Endodermal cell (in vitro differentiated cells): ENCODE measurements around the gene RSPH6A. TPM values are rescaled to one million over a fixed set of nuclear protein-coding genes. Genes with fewer than 3 reads are reported as not detected.

Experiments used
- DNase-seq: peaks from one replicate; pipeline ENCODE4 v3.0.0-alpha.2; 2017
- H3K27ac ChIP-seq: 2 replicates; pipeline ENCODE4 v1.5.1; 2013; ENCODE audit warnings: mild to moderate bottlenecking, low read depth, low read length, moderate library complexity
- H3K27me3 ChIP-seq: 2 replicates; pipeline ENCODE4 v1.6.1; 2013; ENCODE audit warnings: mild to moderate bottlenecking, low read length, moderate library complexity; ENCODE audit not compliant: insufficient read depth, control insufficient read depth, poor library complexity, severe bottlenecking
- H3K36me3 ChIP-seq: 2 replicates; pipeline ENCODE4 v1.7.0; 2013; ENCODE audit warnings: mild to moderate bottlenecking, low read length, moderate library complexity; ENCODE audit not compliant: control insufficient read depth, insufficient read depth
- H3K4me1 ChIP-seq: one replicate; pipeline ENCODE4 v1.7.0; 2013; ENCODE audit warnings: low read length; ENCODE audit not compliant: control insufficient read depth, insufficient read depth
- H3K4me3 ChIP-seq: 2 replicates; pipeline ENCODE4 v1.5.1; 2013; ENCODE audit warnings: mild to moderate bottlenecking, low read length, moderate library complexity
- H3K9ac ChIP-seq: 2 replicates; pipeline ENCODE4 v1.6.1; 2013; ENCODE audit warnings: mild to moderate bottlenecking, low read length, moderate library complexity; ENCODE audit not compliant: poor library complexity, severe bottlenecking; ENCODE audit errors: extremely low read depth
- H3K9me3 ChIP-seq: 2 replicates; pipeline ENCODE4 v1.6.1; 2013; ENCODE audit warnings: mild to moderate bottlenecking, low read length, moderate library complexity; ENCODE audit not compliant: control insufficient read depth
- H3K27ac Mint-ChIP-seq: 2 replicates; pipeline ENCODE4 v1.8.0; 2020; ENCODE audit warnings: mixed read lengths
- H3K27me3 Mint-ChIP-seq: 2 replicates; pipeline ENCODE4 v1.8.0; 2021; ENCODE audit warnings: mild to moderate bottlenecking, mixed read lengths; ENCODE audit not compliant: insufficient read depth
- H3K36me3 Mint-ChIP-seq: 2 replicates; pipeline ENCODE4 v1.8.0; 2020; ENCODE audit warnings: low read depth, mixed read lengths
- H3K4me1 Mint-ChIP-seq: 2 replicates; pipeline ENCODE4 v1.8.0; 2020; ENCODE audit warnings: mixed read lengths
- H3K4me3 Mint-ChIP-seq: 2 replicates; pipeline ENCODE4 v1.8.0; 2020; ENCODE audit warnings: mild to moderate bottlenecking, moderate library complexity, mixed read lengths
- H3K9me3 Mint-ChIP-seq: 2 replicates; pipeline ENCODE4 v1.8.0; 2020; ENCODE audit warnings: mild to moderate bottlenecking, mixed read lengths
- WGBS, 2 experiments: methylation state at CpG; one replicate each; pipeline versions ENCODE4 v1.1.5 to v1.1.7; 2013; ENCODE audit warnings: missing lambda C conversion rate in 2 of 2, mixed read lengths in 1 of 2; ENCODE audit not compliant: insufficient coverage in 1 of 2, insufficient read length in 1 of 2; 5-methylcytosine and 5-hydroxymethylcytosine counted together
- total RNA-seq, 2 donors: library from RNA; stranded (reverse); fragmentation: NEBNext Ultra II Directional in 1 of 2; extraction: Animal tissue kit (Norgen Biotek cat#: 25700) in 1 of 2; gene quantifications; 2 replicates in 1 of 2; 3 replicates in 1 of 2; pipeline ENCODE4 v1.2.1, GENCODE V29; 2021
- TF ChIP-seq, protein P1 (sequence below): fragments of 200-600 bp; sonication (generic); conservative IDR thresholded peaks from 2 replicates; pipeline ENCODE4 v1.5.0; 2021; ENCODE audit warnings: antibody characterized with exemption, mild to moderate bottlenecking

The RSPH6A gene
- total RNA-seq, 2 donors from 2014 or later: 0.53 TPM

DNA sequence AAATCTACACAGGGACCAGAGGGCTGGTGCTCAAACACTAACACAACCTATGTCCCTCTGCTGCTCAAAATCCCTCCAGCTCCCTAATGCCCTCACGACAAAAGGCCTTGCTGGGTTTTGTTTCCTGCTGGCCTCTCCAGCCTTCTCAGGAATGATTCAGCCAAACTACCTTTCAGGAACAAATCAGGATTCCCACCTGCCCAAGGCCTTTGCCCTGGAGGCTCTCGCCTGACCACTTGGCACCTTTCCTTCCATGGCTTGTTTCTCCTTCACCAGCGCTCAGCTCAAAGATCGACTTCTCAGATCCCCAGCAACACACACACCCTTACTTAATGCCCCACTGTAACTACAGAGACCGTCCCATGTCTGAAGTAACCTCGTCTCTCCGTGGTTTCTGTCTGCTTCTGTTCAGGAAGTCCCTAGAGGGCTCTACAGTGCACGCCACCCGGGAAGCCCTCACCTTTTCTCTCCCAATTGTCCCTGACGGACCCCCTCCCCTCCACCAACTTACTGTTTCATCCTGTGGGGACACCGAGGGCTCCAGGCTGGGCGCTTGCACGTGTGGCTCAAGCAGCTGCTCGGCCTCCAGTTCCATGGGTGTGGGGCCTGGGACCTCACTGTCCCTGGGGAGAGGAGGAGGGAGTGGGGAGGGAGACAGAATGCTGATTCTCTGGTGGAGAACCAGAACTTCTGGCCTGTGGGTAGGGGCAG lies 42.8 kb downstream of the RSPH6A start:
- WGBS, 2 experiments: 89 to 94% methylated on average over 5 to 14 of the region's 14 CpGs
- Histone ChIP-seq H3K4me3 (no peak overlapping the region), H3K27me3 (no peaks in the 10 kb centered on the region), H3K9ac (no peak overlapping the region), H3K4me1 (no peaks in the 10 kb centered on the region), H3K9me3 (no peaks in the 10 kb centered on the region), H3K36me3 (peaks cover 13% of the 10 kb centered on the region), H3K27ac (no peak overlapping the region)
- peak; percentile 45 for DNase-seq
- TF ChIP-seq, protein P1, sequence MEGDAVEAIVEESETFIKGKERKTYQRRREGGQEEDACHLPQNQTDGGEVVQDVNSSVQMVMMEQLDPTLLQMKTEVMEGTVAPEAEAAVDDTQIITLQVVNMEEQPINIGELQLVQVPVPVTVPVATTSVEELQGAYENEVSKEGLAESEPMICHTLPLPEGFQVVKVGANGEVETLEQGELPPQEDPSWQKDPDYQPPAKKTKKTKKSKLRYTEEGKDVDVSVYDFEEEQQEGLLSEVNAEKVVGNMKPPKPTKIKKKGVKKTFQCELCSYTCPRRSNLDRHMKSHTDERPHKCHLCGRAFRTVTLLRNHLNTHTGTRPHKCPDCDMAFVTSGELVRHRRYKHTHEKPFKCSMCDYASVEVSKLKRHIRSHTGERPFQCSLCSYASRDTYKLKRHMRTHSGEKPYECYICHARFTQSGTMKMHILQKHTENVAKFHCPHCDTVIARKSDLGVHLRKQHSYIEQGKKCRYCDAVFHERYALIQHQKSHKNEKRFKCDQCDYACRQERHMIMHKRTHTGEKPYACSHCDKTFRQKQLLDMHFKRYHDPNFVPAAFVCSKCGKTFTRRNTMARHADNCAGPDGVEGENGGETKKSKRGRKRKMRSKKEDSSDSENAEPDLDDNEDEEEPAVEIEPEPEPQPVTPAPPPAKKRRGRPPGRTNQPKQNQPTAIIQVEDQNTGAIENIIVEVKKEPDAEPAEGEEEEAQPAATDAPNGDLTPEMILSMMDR: no peak
- peaks cover 34% of the 10 kb centered on the region for H3K36me3 Mint-ChIP-seq
- no peaks in the 10 kb centered on the region for H3K27me3 Mint-ChIP-seq
- H3K27ac Mint-ChIP-seq: peak overlapping the region; percentile 42
- H3K9me3 Mint-ChIP-seq: no peaks in the 10 kb centered on the region
- H3K4me1 Mint-ChIP-seq: peaks cover 9% of the 10 kb centered on the region
- no peak overlapping the region for H3K4me3 Mint-ChIP-seq

GRCh38 chr19:45771311-45771933 lies 43.7 kb downstream of the RSPH6A start:
- Histone ChIP-seq H3K4me3 (peak overlapping the region; percentile 73), H3K9me3 (no peaks in the 10 kb centered on the region), H3K27ac (peak overlapping the region; percentile 70), H3K36me3 (peaks cover 5% of the 10 kb centered on the region), H3K9ac (peak overlapping the region; percentile 30), H3K27me3 (no peaks in the 10 kb centered on the region), H3K4me1 (no peaks in the 10 kb centered on the region)
- 83 to 86% methylated on average over 22 to 46 of the region's 46 CpGs for WGBS, 2 experiments
- Mint-ChIP-seq H3K4me3 (peak overlapping the region; percentile 95), H3K27me3 (no peaks in the 10 kb centered on the region), H3K27ac (peak overlapping the region; percentile 98), H3K9me3 (no peaks in the 10 kb centered on the region), H3K4me1 (peaks cover 9% of the 10 kb centered on the region), H3K36me3 (peaks cover 25% of the 10 kb centered on the region)
- TF ChIP-seq, protein P1: no peak
- peak; percentile 74 for DNase-seq

GRCh38 chr19:45770192-45771101 lies 44.7 kb downstream of the RSPH6A start:
- peak overlapping the region; percentile 98 for H3K27ac Mint-ChIP-seq
- Histone ChIP-seq H3K4me3 (peak overlapping the region; percentile 83), H3K4me1 (peaks cover 1% of the 10 kb centered on the region), H3K9me3 (no peaks in the 10 kb centered on the region), H3K9ac (peak overlapping the region; percentile 76), H3K27ac (peak overlapping the region; percentile 96), H3K36me3 (peaks cover 4% of the 10 kb centered on the region), H3K27me3 (no peaks in the 10 kb centered on the region)
- TF ChIP-seq, protein P1: peak; percentile 98
- WGBS, 2 experiments: 1 to 3% methylated on average over 35 to 79 of the region's 79 CpGs
- H3K4me3 Mint-ChIP-seq: peak overlapping the region; percentile 95
- peak; percentile 99 for DNase-seq
- H3K27me3 Mint-ChIP-seq: no peaks in the 10 kb centered on the region
- peaks cover 23% of the 10 kb centered on the region for H3K36me3 Mint-ChIP-seq
- no peaks in the 10 kb centered on the region for H3K9me3 Mint-ChIP-seq
- peaks cover 10% of the 10 kb centered on the region for H3K4me1 Mint-ChIP-seq
